H9 (cell line): ENCODE results near the gene UTF1. TPM values are rescaled to one million over a fixed set of nuclear protein-coding genes. Genes with fewer than 3 reads are reported as not detected.

Experiments
- DNase-seq: peaks from one replicate; pipeline ENCODE4 v3.0.0-alpha.2; 2017
- H2AFZ ChIP-seq: one replicate; pipeline ENCODE4 v1.6.1; 2013; ENCODE audit warnings: mild to moderate bottlenecking, low read length, control low read depth, moderate library complexity
- H2AK5ac ChIP-seq: 2 replicates; pipeline ENCODE4 v1.6.1; 2013; ENCODE audit warnings: low read length, control low read depth, mixed read lengths; ENCODE audit not compliant: insufficient read length
- H2BK120ac ChIP-seq: one replicate; pipeline ENCODE4 v1.6.1; 2013; ENCODE audit warnings: low read depth, mild to moderate bottlenecking, low read length, control low read depth, inconsistent platforms; ENCODE audit not compliant: poor library complexity, severe bottlenecking
- H2BK12ac ChIP-seq: 2 replicates; pipeline ENCODE4 v1.6.1; 2013; ENCODE audit warnings: low read length, control low read depth, mixed read lengths, low read depth; ENCODE audit not compliant: insufficient read length
- H2BK15ac ChIP-seq: 2 replicates; pipeline ENCODE4 v1.6.1; 2013; ENCODE audit warnings: low read depth, low read length, control low read depth
- H2BK20ac ChIP-seq: one replicate; pipeline ENCODE4 v1.6.1; 2013; ENCODE audit warnings: low read depth, mild to moderate bottlenecking, low read length, control low read depth, inconsistent platforms; ENCODE audit not compliant: poor library complexity, severe bottlenecking
- H2BK5ac ChIP-seq: 2 replicates; pipeline ENCODE4 v1.6.1; 2013; ENCODE audit warnings: low read length, control low read depth, mixed read lengths; ENCODE audit not compliant: insufficient read length
- H3K14ac ChIP-seq: 2 replicates; pipeline ENCODE4 v1.6.1; 2013; ENCODE audit warnings: low read length, control low read depth; ENCODE audit not compliant: insufficient read depth
- H3K18ac ChIP-seq: 2 replicates; pipeline ENCODE4 v1.6.1; 2013; ENCODE audit warnings: low read depth, mild to moderate bottlenecking, mixed read lengths, low read length, control low read depth; ENCODE audit not compliant: insufficient read length
- H3K23ac ChIP-seq: 2 replicates; pipeline ENCODE4 v1.6.1; 2013; ENCODE audit warnings: low read length, control low read depth, mixed read lengths, low read depth; ENCODE audit not compliant: insufficient read length
- H3K23me2 ChIP-seq: 2 replicates; pipeline ENCODE4 v1.6.1; 2013; ENCODE audit warnings: low read depth, mild to moderate bottlenecking, mixed read lengths, low read length, control low read depth; ENCODE audit not compliant: insufficient read length, poor library complexity, severe bottlenecking
- H3K27ac ChIP-seq: 2 replicates; pipeline ENCODE4 v1.5.1; 2013; ENCODE audit warnings: low read length, control low read depth, mixed read lengths, low read depth; ENCODE audit not compliant: insufficient read length
- H3K27me3 ChIP-seq: 2 replicates; pipeline ENCODE4 v1.6.1; 2013; ENCODE audit warnings: low read length, control low read depth, inconsistent platforms; ENCODE audit not compliant: insufficient read depth
- H3K4ac ChIP-seq: 2 replicates; pipeline ENCODE4 v1.6.1; 2013; ENCODE audit warnings: low read depth, mild to moderate bottlenecking, control low read depth, inconsistent platforms, low read length, moderate library complexity
- H3K4me1 ChIP-seq: 2 replicates; pipeline ENCODE4 v1.6.1; 2013; ENCODE audit warnings: low read length, control low read depth, inconsistent platforms; ENCODE audit not compliant: insufficient read depth
- H3K4me2 ChIP-seq: 2 replicates; pipeline ENCODE4 v1.6.1; 2013; ENCODE audit warnings: low read length, control low read depth, mixed read lengths; ENCODE audit not compliant: insufficient read length, insufficient read depth
- H3K56ac ChIP-seq: 2 replicates; pipeline ENCODE4 v1.6.1; 2013; ENCODE audit warnings: low read depth, mild to moderate bottlenecking, mixed read lengths, low read length, control low read depth; ENCODE audit not compliant: insufficient read length
- H3K79me1 ChIP-seq: 2 replicates; pipeline ENCODE4 v1.6.1; 2013; ENCODE audit warnings: low read depth, mild to moderate bottlenecking, moderate library complexity, low read length, control low read depth, inconsistent platforms; ENCODE audit not compliant: insufficient read depth, poor library complexity, severe bottlenecking
- H3K79me2 ChIP-seq: 2 replicates; pipeline ENCODE4 v1.6.1; 2013; ENCODE audit warnings: low read length, control low read depth, inconsistent platforms; ENCODE audit not compliant: insufficient read depth
- H3K9ac ChIP-seq: 2 replicates; pipeline ENCODE4 v1.6.1; 2013; ENCODE audit warnings: low read length, control low read depth, mixed read lengths; ENCODE audit not compliant: insufficient read length; ENCODE audit errors: extremely low read depth
- H3K9me3 ChIP-seq: one replicate; pipeline ENCODE4 v1.6.1; 2013; ENCODE audit warnings: low read depth, low read length, inconsistent platforms; ENCODE audit not compliant: control insufficient read depth
- H3T11ph ChIP-seq: one replicate; pipeline ENCODE4 v1.6.1; 2013; ENCODE audit warnings: mild to moderate bottlenecking, low read length, control low read depth, inconsistent platforms
- H4K20me1 ChIP-seq: one replicate; pipeline ENCODE4 v1.6.1; 2013; ENCODE audit not compliant: control insufficient read depth, insufficient read length, insufficient read depth
- H4K5ac ChIP-seq: 2 replicates; pipeline ENCODE4 v1.6.1; 2013; ENCODE audit warnings: low read depth, mild to moderate bottlenecking, mixed read lengths, low read length, control low read depth; ENCODE audit not compliant: insufficient read length
- H4K8ac ChIP-seq: replicated peaks from 2 replicates; pipeline ENCODE4 v1.6.1; 2013; ENCODE audit warnings: low read length, control low read depth, mixed read lengths, low read depth; ENCODE audit not compliant: insufficient read length
- H4K91ac ChIP-seq: 2 replicates; pipeline ENCODE4 v1.6.1; 2013; ENCODE audit warnings: low read depth, mild to moderate bottlenecking, moderate library complexity, mixed read lengths, low read length, control low read depth; ENCODE audit not compliant: insufficient read length
- H3K27ac Mint-ChIP-seq, 3 experiments: 2 replicates in 2 of 3; 3 replicates in 1 of 3; pipeline ENCODE4 v1.8.0; 2020 to 2021; ENCODE audit warnings: mixed read lengths in 3 of 3, mild to moderate bottlenecking in 1 of 3, moderate library complexity in 1 of 3
- H3K27me3 Mint-ChIP-seq: 2 replicates; pipeline ENCODE4 v1.8.0; 2021; ENCODE audit warnings: low read depth, mild to moderate bottlenecking, moderate library complexity, mixed read lengths
- H3K36me3 Mint-ChIP-seq, 3 experiments: 2 replicates in 2 of 3; 3 replicates in 1 of 3; pipeline ENCODE4 v1.8.0; 2020 to 2021; ENCODE audit warnings: low read depth in 3 of 3, mixed read lengths in 3 of 3; ENCODE audit not compliant: insufficient read depth in 1 of 3
- H3K4me1 Mint-ChIP-seq, 2 experiments: 2 replicates each; pipeline ENCODE4 v1.8.0; 2020; ENCODE audit warnings: mixed read lengths in 2 of 2
- H3K4me3 Mint-ChIP-seq, 2 experiments: 2 replicates in 1 of 2; 3 replicates in 1 of 2; pipeline ENCODE4 v1.8.0; 2020 to 2021; ENCODE audit warnings: mild to moderate bottlenecking in 2 of 2, mixed read lengths in 2 of 2, moderate library complexity in 1 of 2
- H3K9me3 Mint-ChIP-seq, 2 experiments: 2 replicates in 1 of 2; 3 replicates in 1 of 2; pipeline ENCODE4 v1.8.0; 2020; ENCODE audit warnings: mild to moderate bottlenecking in 2 of 2, mixed read lengths in 2 of 2, moderate library complexity in 1 of 2
- CTCF ChIP-seq: fragments of 200-600 bp; sonication (generic); conservative IDR thresholded peaks from 3 replicates; pipeline ENCODE4 v1.8.0; 2021; ENCODE audit warnings: antibody characterized with exemption, mild to moderate bottlenecking
- WGBS: extraction: QIAGEN DNeasy Blood & Tissue Kit; methylation state at CpG from one replicate; pipeline ENCODE4 v1.1.7; 2013; ENCODE audit warnings: missing lambda C conversion rate, low lambda C conversion rate, mixed read lengths; ENCODE audit not compliant: insufficient read length; ENCODE audit errors: extremely low coverage; 5-methylcytosine and 5-hydroxymethylcytosine counted together
- total RNA-seq: library from RNA; stranded (reverse); gene quantifications from 2 replicates; pipeline ENCODE4 v1.2.1, GENCODE V29; 2021

The UTF1 gene
- total RNA-seq, 1 experiment from 2014 or later, result 31.5 TPM

- DNase-seq, result no peak
- Histone ChIP-seq H4K8ac (no peak overlapping the region), H2BK5ac (no peak overlapping the region), H3K27me3 (no peaks in the 10 kb centered on the region), H3K18ac (no peak overlapping the region), H3K79me2 (no peaks in the 10 kb centered on the region), H2AK5ac (no peak overlapping the region), H4K20me1 (no peaks in the 10 kb centered on the region), H2BK20ac (no peak overlapping the region), H3K4me1 (no peaks in the 10 kb centered on the region), H3K79me1 (no peaks in the 10 kb centered on the region), H2AFZ (no peak overlapping the region), H3K14ac (no peak overlapping the region), H4K91ac (no peak overlapping the region), H2BK120ac (no peak overlapping the region), H3K9me3 (no peaks in the 10 kb centered on the region), H3K23ac (no peak overlapping the region), H3K23me2 (no peaks in the 10 kb centered on the region), H3K4ac (no peak overlapping the region), H3K27ac (no peak overlapping the region), H3T11ph (no peak overlapping the region), H2BK15ac (no peak overlapping the region), H3K9ac (no peak overlapping the region), H2BK12ac (no peak overlapping the region), H4K5ac (no peak overlapping the region), H3K4me2 (no peak overlapping the region), H3K56ac (no peak overlapping the region)
- H3K27me3 Mint-ChIP-seq, result peaks cover 3% of the 10 kb centered on the region
- no peak overlapping the region for H3K4me3 Mint-ChIP-seq
- H3K27ac Mint-ChIP-seq, result no peak overlapping the region; a peak in 1 of 7 replicates
- peaks cover 2 to 20% (median 12%) of the 10 kb centered on the region in 3 experiments; a peak in 5 of 7 replicates for H3K36me3 Mint-ChIP-seq
- no peak for TF ChIP-seq CTCF
- H3K9me3 Mint-ChIP-seq, result peaks cover 2 to 5% of the 10 kb centered on the region in 2 experiments; a peak in 2 of 5 replicates
- WGBS, result no CpG with 5 or more reads among the region's 28 CpGs
- H3K4me1 Mint-ChIP-seq, result peaks cover 7 to 16% of the 10 kb centered on the region in 2 experiments
Observed at GRCh38 chr10:133214468-133215410, 15.3 kb upstream of the UTF1 start.
